NCI-H2029 treated with DMSO at 0.1 percent for 48 hours (cell line): ENCODE measurements around the gene FAF2.

ENCODE experiments used
- DNase-seq: peaks from one replicate; lab custom pipeline; 2025; lab: John Stamatoyannopoulos, UW

The FAF2 gene

GRCh38 chr5:176501333-176501732 is 53.1 kb downstream of the FAF2 start:
- DNase-seq = no peak

- DNase-seq = no peak
Observed at GRCh38 chr5:176503496-176503895, 55.3 kb downstream of the FAF2 start.

- no peak for DNase-seq
Observed at GRCh38 chr5:176507911-176508310, 59.7 kb downstream of the FAF2 start.

GRCh38 chr5:176508603-176509002 is 60.4 kb downstream of the FAF2 start:
- no peak for DNase-seq

- no peak for DNase-seq
Observed at GRCh38 chr5:176513788-176514187, 65.6 kb downstream of the FAF2 start.

GRCh38 chr5:176514244-176514950 is 66.2 kb downstream of the FAF2 start:
- no peak for DNase-seq

- no peak for DNase-seq
Observed at GRCh38 chr5:176515396-176515795, 67.2 kb downstream of the FAF2 start.

- no peak for DNase-seq
Observed at GRCh38 chr5:176517053-176517661, 69.0 kb downstream of the FAF2 start.

- no peak for DNase-seq
Observed at GRCh38 chr5:176519810-176520720, 71.9 kb downstream of the FAF2 start.

- no peak for DNase-seq
Observed at GRCh38 chr5:176521286-176521685, 73.1 kb downstream of the FAF2 start.

- DNase-seq = no peak
Observed at GRCh38 chr5:176521699-176522263, 73.6 kb downstream of the FAF2 start.

GRCh38 chr5:176524138-176524537 is 76.0 kb downstream of the FAF2 start:
- DNase-seq = no peak

GRCh38 chr5:176524987-176525386 is 76.8 kb downstream of the FAF2 start:
- no peak for DNase-seq

GRCh38 chr5:176525677-176526076 is 77.5 kb downstream of the FAF2 start:
- no peak for DNase-seq

- DNase-seq = no peak
Observed at GRCh38 chr5:176526462-176526861, 78.3 kb downstream of the FAF2 start.

GRCh38 chr5:176527246-176528222 is 79.3 kb downstream of the FAF2 start:
- DNase-seq = no peak

GRCh38 chr5:176528301-176528700 is 80.1 kb downstream of the FAF2 start:
- no peak for DNase-seq

GRCh38 chr5:176528761-176529115 is 80.6 kb downstream of the FAF2 start:
- no peak for DNase-seq

- DNase-seq = no peak
Observed at GRCh38 chr5:176529116-176529740, 81.0 kb downstream of the FAF2 start.

- no peak for DNase-seq
Observed at GRCh38 chr5:176529741-176530141, 81.6 kb downstream of the FAF2 start.
